Measurements from ENCODE around the gene IL17B.
A peak's percentile ranks its signal among the peaks of the same experiment; 100 is the strongest.

Gene IL17B

GRCh38 chr5:149379177-149379761, at the start of gene IL17B:
IL17B (minus strand) TSS chr5:149379292; CDS start chr5:149379225, 67 bp downstream.
- Histone ChIP-seq H3K27ac (peak within 1 kb of the TSS in 3 of 21 experiments; percentile 11 to 62 (median 13)), H3K4me3 (no peak within 1 kb of the TSS)

- Histone ChIP-seq H3K27ac (peak overlapping the region in 1 of 21 experiments; percentile 6), H3K4me3 (no peak overlapping the region)
These were observed 48.9 kb upstream of the IL17B start for GRCh38 chr5:149428032-149428431.

GRCh38 chr5:149427374-149427773, 48.3 kb upstream of the IL17B start:
- Histone ChIP-seq H3K27ac (no peak overlapping the region), H3K4me3 (no peak overlapping the region)

GRCh38 chr5:149426931-149427330, 47.8 kb upstream of the IL17B start:
- Histone ChIP-seq H3K27ac (no peak overlapping the region), H3K4me3 (no peak overlapping the region)

- Histone ChIP-seq H3K4me3 (no peak overlapping the region), H3K27ac (no peak overlapping the region)
These were observed 46.6 kb upstream of the IL17B start for GRCh38 chr5:149425729-149426128.

GRCh38 chr5:149424371-149425315, 45.6 kb upstream of the IL17B start:
- peak overlapping the region in 5 of 21 experiments; percentile 17 to 55 (median 32) for H3K27ac ChIP-seq
- H3K4me3 ChIP-seq = no peak overlapping the region

GRCh38 chr5:149423794-149424268, 44.7 kb upstream of the IL17B start:
- no peak overlapping the region for H3K4me3 ChIP-seq
- peak overlapping the region in 12 of 21 experiments; percentile 5 to 55 (median 24) for H3K27ac ChIP-seq

- no peak overlapping the region for H3K4me3 ChIP-seq
- H3K27ac ChIP-seq = peak overlapping the region in 12 of 21 experiments; percentile 9 to 55 (median 37)
These were observed 44.1 kb upstream of the IL17B start for GRCh38 chr5:149423049-149423793.

- H3K4me3 ChIP-seq = no peak overlapping the region
- H3K27ac ChIP-seq = peak overlapping the region in 11 of 21 experiments; percentile 9 to 55 (median 36)
These were observed 43.4 kb upstream of the IL17B start for GRCh38 chr5:149422366-149423048.

GRCh38 chr5:149421834-149422233, 42.7 kb upstream of the IL17B start:
- peak overlapping the region in 8 of 21 experiments; percentile 6 to 74 (median 38) for H3K27ac ChIP-seq
- no peak overlapping the region for H3K4me3 ChIP-seq

GRCh38 chr5:149421372-149421685, 42.2 kb upstream of the IL17B start:
- Histone ChIP-seq H3K27ac (peak overlapping the region in 11 of 21 experiments; percentile 6 to 74 (median 42)), H3K4me3 (no peak overlapping the region)

GRCh38 chr5:149420545-149421371, 41.7 kb upstream of the IL17B start:
- Histone ChIP-seq H3K4me3 (no peak overlapping the region), H3K27ac (peak overlapping the region in 15 of 21 experiments; percentile 6 to 74 (median 42))

- no peak overlapping the region for H3K4me3 ChIP-seq
- H3K27ac ChIP-seq = peak overlapping the region in 12 of 21 experiments; percentile 0 to 74 (median 44)
These were observed 40.9 kb upstream of the IL17B start for GRCh38 chr5:149419859-149420544.

GRCh38 chr5:149419532-149419858, 40.4 kb upstream of the IL17B start:
- Histone ChIP-seq H3K27ac (peak overlapping the region in 9 of 21 experiments; percentile 0 to 74 (median 52)), H3K4me3 (no peak overlapping the region)

- H3K27ac ChIP-seq = peak overlapping the region in 4 of 21 experiments; percentile 0 to 52 (median 20)
These were observed 39.9 kb upstream of the IL17B start for GRCh38 chr5:149418910-149419531.

GRCh38 chr5:149417711-149418368, 38.7 kb upstream of the IL17B start:
- H3K27ac ChIP-seq = peak overlapping the region in 3 of 21 experiments; percentile 39 to 68 (median 60)
- H3K4me3 ChIP-seq = no peak overlapping the region

More at GRCh38 chr5:149418910-149419531, 39.9 kb upstream of the IL17B start:
- no peak overlapping the region for H3K4me3 ChIP-seq

Data from skin epidermis (tissue), 12 donors.